K562 (cell line): ENCODE data around the gene TBC1D7. TPM values are rescaled to one million over a fixed set of nuclear protein-coding genes. Genes with fewer than 3 reads are reported as not detected.

Source experiments
- ATAC-seq: fragments of 200-7000 bp; cut with Tn5 transposase; 3 replicates; pipeline ENCODE4 v1.9.1; 2020; ENCODE audit warnings: moderate library complexity
- BruUV-seq: library from RNA; stranded (reverse); fragments of 400-500 nt; replicated peaks from 2 replicates; lab custom pipeline; 2021; lab: Mats Ljungman, UMichigan
- CTCF ChIA-PET: fragments of 300-600 bp; formaldehyde crosslinking; extraction: SDS; loops from one replicate; lab custom pipeline; 2021; ENCODE audit warnings: low intra/inter-chr PET ratio; lab: Yijun Ruan, JAX
- POLR2A ChIA-PET: fragments of 300-600, 350-650 bp; sonication (Branson Sonifier 250); formaldehyde crosslinking; extraction: SDS; loops from one replicate; lab custom pipeline; 2021; ENCODE audit warnings: antibody characterized with exemption, inconsistent platforms; lab: Yijun Ruan, JAX
- DNase-seq, 4 experiments: peaks; one replicate each; pipeline versions ENCODE4 v3.0.0 to v3.0.0-alpha.2; 2011 to 2018; ENCODE audit warnings: low spot score in 3 of 4, mixed read lengths in 3 of 4; ENCODE audit errors: extremely low read depth in 1 of 4
- FAIRE-seq: peaks from 2 replicates; lab custom pipeline; 2011; peaks lifted over from hg19 to GRCh38; lab: Jason Lieb, UNC
- H2AFZ ChIP-seq: 2 replicates; pipeline ENCODE4 v1.6.0; 2011; ENCODE audit warnings: low read depth, low read length, control low read depth, inconsistent platforms
- H3K27ac ChIP-seq: fragments of 200-600 bp; 3 replicates; pipeline ENCODE4 v1.8.0; 2011; ENCODE audit warnings: low read depth, mild to moderate bottlenecking, control low read depth, inconsistent platforms, low read length, moderate library complexity, mixed read lengths; ENCODE audit errors: extremely low read depth
- H3K27me3 ChIP-seq, 2 experiments: fragments of 300-600 bp in 1 of 2; 2 replicates in 1 of 2; 3 replicates in 1 of 2; pipeline versions ENCODE4 v1.6.0 to v1.8.0; 2011; ENCODE audit warnings: inconsistent platforms in 2 of 2, low read length in 2 of 2, mild to moderate bottlenecking in 1 of 2, mixed read lengths in 1 of 2, moderate library complexity in 1 of 2; ENCODE audit not compliant: control insufficient read depth in 2 of 2, insufficient read depth in 2 of 2
- H3K36me3 ChIP-seq: fragments of 300-600 bp; 3 replicates; pipeline ENCODE4 v1.8.0; 2011; ENCODE audit warnings: mild to moderate bottlenecking, low read length, inconsistent platforms; ENCODE audit not compliant: control insufficient read depth, insufficient read depth
- H3K4me1 ChIP-seq, 2 experiments: fragments of 200-600 bp in 1 of 2; replicated peaks in 1 of 2; 2 replicates in 1 of 2; 3 replicates in 1 of 2; pipeline versions ENCODE4 v1.5.1 to v1.8.0; 2011; ENCODE audit warnings: inconsistent platforms in 2 of 2, low read length in 2 of 2, mild to moderate bottlenecking in 1 of 2, mixed read lengths in 1 of 2, moderate library complexity in 1 of 2; ENCODE audit not compliant: control insufficient read depth in 2 of 2, insufficient read depth in 2 of 2
- H3K4me2 ChIP-seq: 2 replicates; pipeline ENCODE4 v1.6.1; 2011; ENCODE audit warnings: low read length, control low read depth, inconsistent platforms, mixed read lengths; ENCODE audit not compliant: insufficient read depth
- H3K4me3 ChIP-seq: fragments of 200-600 bp; sonication (generic), shearing (Covaris generic); 2 replicates; pipeline ENCODE4 v1.5.1; 2016; ENCODE audit warnings: control low read depth, inconsistent platforms
- H3K79me2 ChIP-seq: fragments of 200-600 bp; 3 replicates; pipeline ENCODE4 v1.8.0; 2011; ENCODE audit warnings: low read length, inconsistent platforms; ENCODE audit not compliant: control insufficient read depth, insufficient read depth
- H3K9ac ChIP-seq, 2 experiments: 2 replicates each; pipeline versions ENCODE4 v1.6.0 to v1.6.1; 2011; ENCODE audit warnings: low read depth in 2 of 2, low read length in 2 of 2, control low read depth in 1 of 2, inconsistent platforms in 1 of 2, mild to moderate bottlenecking in 1 of 2, mixed read lengths in 1 of 2; ENCODE audit not compliant: insufficient read depth in 1 of 2
- H3K9me1 ChIP-seq: one replicate; pipeline ENCODE4 v1.6.0; 2011; ENCODE audit warnings: inconsistent platforms, mild to moderate bottlenecking, low read length, moderate library complexity; ENCODE audit not compliant: control insufficient read depth, insufficient read depth
- H3K9me3 ChIP-seq: replicated peaks from 2 replicates; pipeline ENCODE4 v1.5.1; 2011; ENCODE audit warnings: low read depth, low read length, inconsistent platforms; ENCODE audit not compliant: control insufficient read depth, insufficient read depth
- H4K20me1 ChIP-seq: replicated peaks from 2 replicates; pipeline ENCODE4 v1.6.1; 2011; ENCODE audit warnings: low read length, inconsistent platforms, mixed read lengths; ENCODE audit not compliant: control insufficient read depth, insufficient read depth
- CGGBP1 ChIP-seq: fragments of 250-450 bp; sonication (Bioruptor Pico); IDR thresholded peaks from 2 replicates; pipeline ENCODE4 v1.9.0; 2021; ENCODE audit warnings: mild to moderate bottlenecking
- ZBTB33 ChIP-seq: sonication (generic); formaldehyde crosslinking; IDR thresholded peaks from 2 replicates; pipeline ENCODE4 v1.8.1; 2023; ENCODE audit warnings: mild to moderate bottlenecking, missing genetic modification reagents
- WGBS: fragments of 100-300 bp; shearing (Covaris generic); methylation state at CpG from one replicate; pipeline ENCODE4 v1.1.6; 2016; ENCODE audit warnings: low coverage, mixed read lengths; ENCODE audit not compliant: insufficient coverage; ENCODE audit errors: missing lambda C conversion rate; 5-methylcytosine and 5-hydroxymethylcytosine counted together
- in situ Hi-C: fragments of 300-500 bp; cut with MboI; formaldehyde crosslinking; loops from 4 replicates; pipeline ENCODE4 v1.15.0; 2018; ENCODE audit warnings: inconsistent platforms, mixed read lengths
- intact Hi-C: fragments of 100-400 bp; cut with micrococcal nuclease; formaldehyde crosslinking; loops from 2 replicates; pipeline ENCODE4 v1.14.2; 2022
- polyA plus RNA-seq, 8 experiments: library from polyadenylated mRNA; depleted of rRNA in 4 of 8; stranded (reverse) in 5 of 8; unstranded in 3 of 8; fragments of >200 nt; fragmentation: Nextera tagmentation in 2 of 8; fragmentation: Illumina TruSeq in 1 of 8; extraction: Ambion mirVana in 2 of 8; extraction: Trizol in 1 of 8; gene quantifications; 2 replicates each; pipeline versions ENCODE4 v1.2.1 to v1.2.3, GENCODE V29; 2011 to 2014; ENCODE audit warnings: inconsistent platforms in 1 of 8, missing spikeins in 1 of 8
- total RNA-seq, 7 experiments: library from RNA; depleted of rRNA in 6 of 7; stranded (reverse); fragments of >200 nt in 6 of 7; fragmentation: Illumina TruSeq in 2 of 7; extraction: Trizol in 2 of 7; gene quantifications; 2 replicates each; pipeline versions ENCODE4 v1.2.1 to v1.2.3, GENCODE V29; 2011 to 2021; ENCODE audit warnings: low replicate concordance in 1 of 7

TBC1D7 gene
- total and polyA plus RNA-seq, 9 of the 15 experiments (the other 6 are each of a cell fraction or from before 2014, with no cell fraction given): 49.4 to 107 (median 61.1) TPM

DNA sequence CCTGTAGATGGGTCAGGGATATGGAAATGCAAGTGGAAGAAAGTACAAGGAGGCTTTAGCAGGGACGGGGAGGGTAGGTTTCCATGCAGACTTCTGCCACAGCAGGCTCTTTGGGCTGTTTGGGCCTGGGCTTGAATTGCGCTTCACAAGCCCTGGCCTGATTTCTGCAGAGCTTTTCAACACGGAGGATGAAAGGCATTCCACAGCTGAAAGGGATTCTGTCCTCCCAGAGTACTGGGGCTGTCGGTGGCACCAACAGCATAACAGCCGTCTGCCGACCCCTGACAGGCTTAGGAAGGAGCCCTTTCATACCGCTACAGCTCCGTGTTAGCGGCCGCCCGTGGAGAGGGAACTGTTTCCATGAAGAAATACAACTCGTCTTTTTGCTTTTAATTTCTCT is 22.9 kb upstream of the TBC1D7 start:
- no peaks in the 10 kb centered on the region for H3K9me3 ChIP-seq
- no peak overlapping the region for H3K4me3 ChIP-seq
- ATAC-seq (no peak), FAIRE-seq (no peak)
- no peaks in the 10 kb centered on the region for H3K79me2 ChIP-seq
- intact Hi-C loops: no loop called here
- no TSS peak for BruUV-seq
- WGBS: 78% methylated on average over 12 of the region's 12 CpGs
- H4K20me1 ChIP-seq: peaks cover 10% of the 10 kb centered on the region
- H2AFZ ChIP-seq: no peak overlapping the region
- no peak overlapping the region for H3K27ac ChIP-seq
- H3K4me1 ChIP-seq: peaks cover 18 to 30% of the 10 kb centered on the region in 2 experiments
- in situ Hi-C loops: no loop called here
- no peak overlapping the region for H3K4me2 ChIP-seq
- TF ChIP-seq ZBTB33 (peak; percentile 89), CGGBP1 (CRISPR knock-in tag) (no peak)
- TF ChIP-seq, all 486 proteins: peak for 1
- POLR2A ChIA-PET: interaction anchor here (0.5 kb wide), 1 partner anchor 128 kb away, joined by 4 read pairs; no protein-coding TSS in a partner anchor
- Histone ChIP-seq H3K36me3 (no peaks in the 10 kb centered on the region), H3K9ac (no peak overlapping the region), H3K9me1 (peaks cover 2% of the 10 kb centered on the region), H3K27me3 (no peaks in the 10 kb centered on the region)
- CTCF ChIA-PET: no interaction called here
- no peak for DNase-seq
